Forelimb muscle (tissue), 1 donor: Measurements from ENCODE around the gene NGRN. TPM values are rescaled to one million over a fixed set of nuclear protein-coding genes. Genes with fewer than 3 reads are reported as not detected.
"Not testable (repeated sequence)": the region's sequence is repeated elsewhere in the genome, so short reads cannot be mapped to it uniquely, and the experiment has no call there.

Experiments used
- DNase-seq: peaks from one replicate; pipeline ENCODE4 v3.0.0-alpha.2; 2013; ENCODE audit warnings: low read depth
- polyA plus RNA-seq: library from polyadenylated mRNA; unstranded; fragments of 120-200 nt; gene quantifications from one replicate; pipeline ENCODE4 v1.2.1, GENCODE V29; 2013; ENCODE audit not compliant: insufficient read length

The NGRN gene
- polyA plus RNA-seq, 1 donor: 105 TPM

GRCh38 chr15:90234096-90234988 lies 31.1 kb upstream of the NGRN start, which contains the start of gene GDPGP1:
TSS of gene GDPGP1 (plus strand) at chr15:90234209. CDS start at chr15:90240909, 6,700 bp downstream.
- no peak for DNase-seq

- DNase-seq: no peak
These were observed 26.1 kb upstream of the NGRN start for GRCh38 chr15:90239371-90239770.

GRCh38 chr15:90240856-90241255 lies 24.6 kb upstream of the NGRN start:
- no peak for DNase-seq

DNA sequence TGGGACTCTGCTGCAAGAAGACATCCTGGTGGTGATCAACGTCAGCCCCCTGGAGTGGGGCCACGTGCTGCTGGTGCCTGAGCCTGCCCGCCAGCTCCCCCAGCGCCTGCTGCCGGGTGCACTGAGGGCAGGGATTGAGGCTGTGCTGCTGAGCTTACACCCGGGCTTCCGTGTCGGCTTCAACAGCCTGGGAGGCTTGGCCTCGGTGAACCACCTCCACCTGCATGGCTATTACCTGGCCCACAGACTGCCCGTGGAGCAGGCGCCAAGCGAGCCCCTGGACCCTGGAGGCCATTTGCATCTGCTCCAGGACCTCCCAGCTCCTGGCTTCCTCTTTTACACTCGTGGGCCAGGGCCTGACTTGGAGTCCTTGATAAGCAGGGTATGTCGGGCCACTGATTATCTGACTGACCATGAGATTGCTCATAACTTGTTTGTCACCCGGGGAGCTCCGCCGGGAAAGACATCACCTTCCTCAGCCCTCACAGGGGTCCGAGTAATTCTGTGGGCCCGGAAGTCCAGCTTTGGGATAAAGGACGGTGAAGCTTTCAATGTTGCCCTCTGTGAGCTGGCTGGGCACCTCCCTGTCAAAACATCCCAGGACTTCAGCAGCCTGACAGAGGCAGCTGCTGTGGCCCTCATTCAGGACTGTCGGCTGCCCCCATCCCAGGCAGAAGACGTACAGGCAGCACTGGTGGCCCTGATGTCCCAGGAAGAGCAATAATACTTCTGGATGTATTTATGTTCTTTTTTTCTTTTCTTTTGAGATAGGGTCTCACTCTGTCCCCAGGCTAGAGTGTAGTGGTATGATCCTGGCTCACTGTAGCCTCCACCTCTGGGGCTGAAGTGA lies 23.9 kb upstream of the NGRN start:
- no peak for DNase-seq

GRCh38 chr15:90243943-90244639 lies 21.4 kb upstream of the NGRN start:
- no peak for DNase-seq

- no peak for DNase-seq
These were observed 16.7 kb upstream of the NGRN start for GRCh38 chr15:90248789-90249202.

DNA sequence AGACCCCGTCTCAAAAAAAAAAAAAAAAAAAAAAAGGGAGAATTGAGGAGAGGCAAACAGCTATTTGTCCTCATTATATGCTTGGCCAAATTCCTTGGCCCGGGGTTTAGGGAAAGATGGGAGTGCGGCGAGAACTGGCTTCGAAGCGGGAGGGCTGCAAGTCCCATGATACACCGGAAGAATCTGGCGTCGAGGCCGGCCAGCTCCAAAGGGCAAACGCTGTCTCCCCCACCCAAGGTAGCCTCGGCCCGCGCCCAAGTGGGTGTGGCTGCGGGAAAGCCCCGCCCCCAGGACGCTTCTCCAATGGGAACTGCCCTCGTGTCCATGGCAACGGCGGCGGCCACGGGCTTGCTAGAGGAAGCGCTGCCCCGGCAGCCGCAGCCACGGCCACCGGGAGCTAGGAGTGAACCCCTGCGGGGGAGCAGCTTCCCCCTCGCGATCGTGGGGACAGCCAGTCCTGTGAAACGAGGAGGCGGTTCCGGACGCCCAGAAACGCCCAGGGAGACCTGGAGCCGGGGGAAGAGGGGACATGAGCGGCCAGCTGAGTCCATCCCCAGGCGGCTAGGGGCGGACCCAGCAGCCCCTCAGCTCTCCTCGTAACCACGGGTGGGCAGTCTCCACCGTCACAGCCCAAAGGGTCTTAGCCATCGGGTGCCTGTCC lies 16.1 kb upstream of the NGRN start, which contains the start of gene TTLL13:
Gene TTLL13, plus strand, starts transcription at position 354 of the 661 bp plus-strand sequence. CDS start 1,075 bp downstream, outside the sequence.
- DNase-seq: no peak

GRCh38 chr15:90257776-90258175 lies 7.7 kb upstream of the NGRN start:
- no peak for DNase-seq

GRCh38 chr15:90259524-90259923 lies 5.9 kb upstream of the NGRN start:
- no peak for DNase-seq

GRCh38 chr15:90260731-90261130 lies 4.7 kb upstream of the NGRN start:
- not testable (repeated sequence) for DNase-seq

- DNase-seq: no peak
These were observed 3.7 kb upstream of the NGRN start for GRCh38 chr15:90261811-90262210.

- DNase-seq: no peak
These were observed 3.0 kb upstream of the NGRN start for GRCh38 chr15:90262426-90262825.

DNA sequence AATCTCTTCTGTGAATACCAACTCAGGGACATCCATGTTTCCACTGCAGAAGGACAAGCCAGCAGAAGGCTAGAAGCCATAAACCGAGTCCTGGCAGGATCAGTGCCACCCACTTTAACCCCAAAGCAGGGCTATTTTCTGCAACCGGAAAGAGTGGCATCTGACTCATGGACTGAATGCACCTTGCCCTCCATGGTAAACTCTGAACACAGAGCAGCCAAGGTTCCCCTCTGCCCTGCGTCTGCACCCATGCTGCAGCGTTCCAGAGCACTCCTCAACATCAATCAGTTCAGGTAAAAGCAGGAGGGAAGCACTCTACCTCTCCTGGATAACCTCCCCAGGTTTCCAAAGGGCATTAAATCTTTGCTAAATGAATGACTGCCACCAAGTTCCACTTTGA lies 801 bp upstream of the NGRN start:
- no peak for DNase-seq

GRCh38 chr15:90266061-90266431 lies 574 bp downstream of the NGRN start:
- DNase-seq: no peak

DNA sequence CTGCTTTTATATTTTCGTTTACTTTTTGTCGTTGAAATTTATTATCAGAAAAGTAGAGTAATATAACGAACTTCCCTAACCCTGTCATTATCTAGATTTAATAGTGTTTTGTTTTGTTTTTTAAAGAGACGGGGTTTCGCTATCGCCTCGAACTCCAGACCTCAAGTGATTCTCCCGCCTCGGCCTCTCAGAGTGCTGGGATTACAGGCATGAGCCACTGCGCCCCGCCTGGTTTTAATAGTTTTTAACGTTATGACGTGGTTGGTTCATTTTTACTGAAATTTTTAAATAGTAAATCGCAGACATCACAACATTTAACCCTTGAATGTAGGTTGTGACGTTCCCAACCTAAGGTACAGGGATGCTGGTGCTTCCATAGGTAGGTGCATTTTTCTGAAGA lies 1.0 kb downstream of the NGRN start:
- DNase-seq: no peak

GRCh38 chr15:90268415-90268814 lies 2.9 kb downstream of the NGRN start:
- DNase-seq: no peak

DNA sequence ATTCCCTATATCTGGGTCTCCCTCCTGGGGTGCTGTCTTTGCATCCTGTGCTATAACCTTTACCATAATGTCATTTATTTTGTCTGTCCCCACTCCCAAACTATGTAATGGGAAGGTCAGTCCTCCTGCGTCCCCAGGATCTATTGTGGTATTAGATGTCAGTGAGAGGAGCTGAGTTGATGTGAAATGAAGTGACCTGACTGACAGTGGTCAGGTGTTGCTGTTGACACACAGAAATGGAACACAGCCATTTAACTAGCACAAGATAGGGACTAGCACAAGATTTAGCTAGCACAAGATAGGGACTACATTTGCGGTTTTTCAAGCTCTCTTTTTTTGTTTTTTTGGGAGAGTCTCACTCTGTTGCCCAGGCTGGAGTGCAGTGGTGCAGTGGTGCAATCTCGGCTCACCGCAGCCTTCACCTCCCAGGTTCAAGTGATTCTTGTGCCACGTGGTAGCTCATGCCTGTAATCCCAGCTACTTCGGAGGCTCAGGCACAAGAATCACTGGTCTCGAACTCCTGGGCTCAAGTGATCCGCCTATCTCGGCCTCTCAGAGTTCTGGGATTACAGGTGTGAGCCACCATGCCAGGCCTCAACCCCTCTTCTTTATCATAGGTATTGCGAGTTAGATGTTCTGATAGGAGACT lies 5.2 kb downstream of the NGRN start:
- DNase-seq: no peak

- no peak for DNase-seq
These were observed 6.1 kb downstream of the NGRN start for GRCh38 chr15:90271459-90272166.

- DNase-seq: not testable (repeated sequence)
These were observed 13.0 kb downstream of the NGRN start for GRCh38 chr15:90278467-90278866.

- DNase-seq: not testable (repeated sequence)
These were observed 15.3 kb downstream of the NGRN start for GRCh38 chr15:90280743-90281142.
